Measurements from ENCODE around the gene ADSS1. TPM values are rescaled to one million over a fixed set of nuclear protein-coding genes. Genes with fewer than 3 reads are reported as not detected.

ADSS1 gene
- total RNA-seq, 4 donors from 2014 or later = 11.0 to 18.6 (median 17.1) TPM

DNA sequence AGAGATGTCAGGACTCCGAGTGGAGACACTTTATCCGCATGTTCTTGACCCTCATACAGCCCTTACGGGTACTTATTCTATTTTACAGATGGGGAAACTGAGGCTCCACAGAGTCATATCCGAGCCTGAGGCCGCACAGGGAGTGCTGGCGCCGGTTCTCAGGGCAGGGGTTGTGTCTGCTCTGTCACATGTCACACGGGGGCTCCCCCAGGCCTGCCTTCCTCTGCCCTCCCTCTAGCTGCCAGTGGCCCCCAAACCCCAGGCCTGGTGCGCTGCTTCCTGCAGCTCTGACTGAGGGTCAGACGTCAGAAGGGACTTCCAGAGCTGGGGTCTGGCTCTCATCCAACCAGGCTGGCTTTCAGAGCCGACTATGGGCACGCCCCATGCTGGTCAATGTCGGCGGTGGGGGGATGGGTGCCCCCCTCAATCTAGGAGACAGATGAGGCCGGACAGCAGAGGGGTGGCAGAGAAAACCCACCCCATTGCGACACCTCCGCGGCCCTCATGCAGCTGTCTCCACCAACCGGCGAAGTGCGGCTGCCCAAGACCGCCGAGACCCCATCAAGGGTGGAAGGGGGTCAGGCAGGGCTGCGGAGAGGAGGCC is 35.4 kb upstream of the ADSS1 start:
- H3K4me3 ChIP-seq = peak overlapping the region; percentile 91 to 100 (median 96)
- no peaks in the 10 kb centered on the region for H3K36me3 ChIP-seq
- H3K9me3 ChIP-seq = no peaks in the 10 kb centered on the region
- peak overlapping the region; percentile 86 to 98 (median 94) for H3K27ac ChIP-seq
- peaks cover 13 to 59% (median 33%) of the 10 kb centered on the region in 4 donors for H3K4me1 ChIP-seq
- peak in 2 of 3 donors; percentile 73 to 75 for DNase-seq
- no peak for TF ChIP-seq POLR2A (IDR thresholded peaks at IDR 0.05)
- TF ChIP-seq, protein P1, sequence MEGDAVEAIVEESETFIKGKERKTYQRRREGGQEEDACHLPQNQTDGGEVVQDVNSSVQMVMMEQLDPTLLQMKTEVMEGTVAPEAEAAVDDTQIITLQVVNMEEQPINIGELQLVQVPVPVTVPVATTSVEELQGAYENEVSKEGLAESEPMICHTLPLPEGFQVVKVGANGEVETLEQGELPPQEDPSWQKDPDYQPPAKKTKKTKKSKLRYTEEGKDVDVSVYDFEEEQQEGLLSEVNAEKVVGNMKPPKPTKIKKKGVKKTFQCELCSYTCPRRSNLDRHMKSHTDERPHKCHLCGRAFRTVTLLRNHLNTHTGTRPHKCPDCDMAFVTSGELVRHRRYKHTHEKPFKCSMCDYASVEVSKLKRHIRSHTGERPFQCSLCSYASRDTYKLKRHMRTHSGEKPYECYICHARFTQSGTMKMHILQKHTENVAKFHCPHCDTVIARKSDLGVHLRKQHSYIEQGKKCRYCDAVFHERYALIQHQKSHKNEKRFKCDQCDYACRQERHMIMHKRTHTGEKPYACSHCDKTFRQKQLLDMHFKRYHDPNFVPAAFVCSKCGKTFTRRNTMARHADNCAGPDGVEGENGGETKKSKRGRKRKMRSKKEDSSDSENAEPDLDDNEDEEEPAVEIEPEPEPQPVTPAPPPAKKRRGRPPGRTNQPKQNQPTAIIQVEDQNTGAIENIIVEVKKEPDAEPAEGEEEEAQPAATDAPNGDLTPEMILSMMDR (IDR thresholded peaks at IDR 0.05) = no peak
- no peaks in the 10 kb centered on the region for H3K27me3 ChIP-seq

DNA sequence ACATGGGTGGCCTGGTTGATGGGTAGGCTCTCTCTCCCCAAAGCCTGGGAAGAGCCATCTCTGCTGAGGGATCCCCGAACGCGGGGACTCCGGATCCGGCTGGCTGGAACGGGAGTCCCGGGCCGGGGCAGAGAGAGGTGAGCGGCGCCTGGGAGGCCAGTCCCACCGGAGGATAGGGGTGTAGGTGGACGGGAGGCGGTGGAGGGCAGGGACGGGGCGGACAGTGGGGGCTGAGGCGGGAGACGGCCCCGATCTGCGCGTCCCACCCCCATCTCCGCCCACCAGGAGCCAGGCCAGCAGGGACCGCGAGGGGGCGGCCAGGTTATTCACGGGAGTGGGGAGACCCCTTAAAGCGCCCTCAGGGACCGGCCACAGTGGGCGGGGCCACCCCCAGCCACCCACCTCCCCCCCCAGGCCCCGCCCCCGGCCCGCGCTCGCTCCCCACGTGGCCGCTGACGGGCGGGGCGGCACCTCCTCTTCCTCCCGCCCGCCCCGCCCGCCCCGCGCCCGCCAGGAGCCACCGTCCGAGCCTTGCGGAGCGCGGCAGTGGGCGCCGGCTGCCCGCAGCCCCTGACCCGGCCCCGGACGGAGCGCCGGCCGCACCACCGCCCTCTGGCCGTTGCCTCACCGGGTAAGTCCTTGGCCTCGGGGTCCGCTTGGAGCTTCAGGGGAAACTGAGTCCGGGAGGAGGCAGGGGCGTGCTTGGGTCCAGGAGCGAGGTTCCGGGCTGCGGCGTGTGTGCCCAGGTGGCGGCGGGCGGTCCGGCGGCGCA is 34.7 kb upstream of the ADSS1 start, which contains the start of gene INF2:
TSS of gene INF2 (plus strand) at position 510 of the 772 bp plus-strand sequence. CDS start 11,748 bp downstream, outside the sequence.
- Histone ChIP-seq H3K27ac (peak within 1 kb of the TSS; percentile 86 to 98 (median 94)), H3K9me3 (no peaks in the 10 kb centered on the region), H3K27me3 (no peaks in the 10 kb centered on the region), H3K36me3 (no peaks in the 10 kb centered on the region), H3K4me3 (peak within 1 kb of the TSS; percentile 91 to 100 (median 96)), H3K4me1 (peaks cover 13 to 66% (median 36%) of the 10 kb centered on the region in 4 donors)
- peak; percentile 48 to 51 for TF ChIP-seq POLR2A (IDR thresholded peaks at IDR 0.05)
- TF ChIP-seq, protein P1 (IDR thresholded peaks at IDR 0.05) = peak in 1 of 6 experiments; percentile 24
- DNase-seq = peak; percentile 64 to 84 (median 84)

DNA sequence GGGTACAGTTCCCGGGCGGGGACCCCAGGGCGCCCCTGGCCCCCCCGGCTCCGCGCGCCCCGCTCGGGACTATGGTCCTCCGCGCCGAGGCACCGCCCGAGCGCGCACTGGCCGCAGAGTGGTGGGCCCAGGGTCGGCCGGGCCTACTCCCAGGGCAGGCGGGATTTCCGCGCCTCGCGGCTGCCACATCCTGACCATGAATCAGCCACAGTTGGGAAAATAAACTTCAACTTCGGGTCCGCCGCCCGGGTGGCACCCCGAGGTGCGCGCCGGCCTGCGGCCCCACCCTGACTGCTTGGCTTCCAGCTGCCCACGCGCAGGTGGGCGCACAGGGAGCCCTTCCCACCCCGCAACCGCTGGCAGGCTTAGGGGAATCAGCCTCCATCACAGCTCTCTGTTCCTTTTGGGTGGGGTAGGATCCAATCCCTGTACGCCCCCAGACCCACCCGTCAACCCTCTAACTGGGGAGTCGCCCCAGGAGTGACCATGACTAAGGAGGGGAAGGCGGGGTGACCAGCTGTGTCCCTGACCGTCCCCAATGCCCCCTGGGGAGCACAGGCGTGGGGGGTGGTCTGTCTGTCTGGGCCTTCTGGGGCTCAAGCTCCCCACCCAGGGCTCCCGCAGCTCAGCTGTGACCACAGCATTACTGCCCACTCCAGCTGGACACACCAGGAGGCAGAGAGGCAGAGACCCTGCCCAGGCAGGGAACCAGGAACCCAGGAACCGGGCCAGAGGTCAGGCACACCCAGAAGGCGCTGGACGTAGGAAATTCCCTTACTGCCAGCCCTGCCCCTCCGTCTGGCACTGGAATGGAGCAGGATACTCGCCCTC is 33.9 kb upstream of the ADSS1 start:
- Histone ChIP-seq H3K27me3 (no peaks in the 10 kb centered on the region), H3K4me1 (peaks cover 13 to 74% (median 43%) of the 10 kb centered on the region in 4 donors), H3K9me3 (no peaks in the 10 kb centered on the region), H3K36me3 (no peaks in the 10 kb centered on the region), H3K27ac (peak overlapping the region; percentile 86 to 98 (median 94)), H3K4me3 (peak overlapping the region; percentile 91 to 100 (median 96))
- TF ChIP-seq POLR2A (IDR thresholded peaks at IDR 0.05) = peak in 1 of 2 donors; percentile 27
- TF ChIP-seq, protein P1 (IDR thresholded peaks at IDR 0.05) = no peak
- DNase-seq = peak in 2 of 3 donors; percentile 72 to 74

DNA sequence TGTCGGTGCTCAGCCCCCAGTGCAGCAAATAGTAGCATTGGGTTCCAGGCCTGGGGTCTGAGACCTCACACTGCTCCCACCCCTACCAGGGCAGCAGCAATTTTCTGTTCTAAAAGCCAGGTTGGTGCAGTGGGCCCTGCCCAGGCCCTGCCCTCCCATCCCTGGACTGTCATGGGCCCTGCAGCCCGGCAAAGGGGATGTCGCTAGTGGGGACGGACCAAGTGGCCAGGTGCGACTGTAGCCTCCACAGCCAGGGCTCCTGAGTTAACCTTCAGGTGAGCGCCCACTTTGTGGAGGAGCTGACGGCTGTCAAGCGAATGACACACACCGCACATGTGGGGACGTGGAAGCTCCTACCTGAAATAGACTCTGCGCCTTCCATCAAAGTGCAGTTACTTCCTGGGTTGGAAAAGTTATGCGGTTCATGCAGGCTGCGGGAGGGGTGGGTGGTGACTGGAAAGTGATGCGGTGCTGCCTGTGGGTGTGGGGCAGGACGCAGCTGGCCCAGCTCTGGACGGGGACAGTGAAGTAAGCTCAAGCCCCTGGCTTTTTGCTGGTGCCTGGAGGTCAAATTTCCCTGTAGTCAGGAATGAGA is 33.1 kb upstream of the ADSS1 start:
- no peaks in the 10 kb centered on the region for H3K9me3 ChIP-seq
- peak overlapping the region; percentile 86 to 98 (median 94) for H3K27ac ChIP-seq
- H3K27me3 ChIP-seq = no peaks in the 10 kb centered on the region
- TF ChIP-seq, protein P1 (IDR thresholded peaks at IDR 0.05) = no peak
- no peak for TF ChIP-seq POLR2A (IDR thresholded peaks at IDR 0.05)
- H3K36me3 ChIP-seq = no peaks in the 10 kb centered on the region
- H3K4me1 ChIP-seq = peaks cover 13 to 83% (median 43%) of the 10 kb centered on the region in 4 donors
- no peak for DNase-seq
- peak overlapping the region; percentile 91 to 100 (median 96) for H3K4me3 ChIP-seq

Data from Peyer's patch (tissue), 4 donors.